GM12873 (cell line): Measurements from ENCODE around the gene LCN2.

Source experiments
- CTCF ChIP-seq: IDR thresholded peaks from 2 replicates; pipeline ENCODE4 v1.5.1; 2012; ENCODE audit warnings: low read depth, mild to moderate bottlenecking, moderate library complexity, low read length, control low read depth; ENCODE audit not compliant: insufficient read depth; ENCODE audit errors: missing control alignments

The LCN2 gene

DNA sequence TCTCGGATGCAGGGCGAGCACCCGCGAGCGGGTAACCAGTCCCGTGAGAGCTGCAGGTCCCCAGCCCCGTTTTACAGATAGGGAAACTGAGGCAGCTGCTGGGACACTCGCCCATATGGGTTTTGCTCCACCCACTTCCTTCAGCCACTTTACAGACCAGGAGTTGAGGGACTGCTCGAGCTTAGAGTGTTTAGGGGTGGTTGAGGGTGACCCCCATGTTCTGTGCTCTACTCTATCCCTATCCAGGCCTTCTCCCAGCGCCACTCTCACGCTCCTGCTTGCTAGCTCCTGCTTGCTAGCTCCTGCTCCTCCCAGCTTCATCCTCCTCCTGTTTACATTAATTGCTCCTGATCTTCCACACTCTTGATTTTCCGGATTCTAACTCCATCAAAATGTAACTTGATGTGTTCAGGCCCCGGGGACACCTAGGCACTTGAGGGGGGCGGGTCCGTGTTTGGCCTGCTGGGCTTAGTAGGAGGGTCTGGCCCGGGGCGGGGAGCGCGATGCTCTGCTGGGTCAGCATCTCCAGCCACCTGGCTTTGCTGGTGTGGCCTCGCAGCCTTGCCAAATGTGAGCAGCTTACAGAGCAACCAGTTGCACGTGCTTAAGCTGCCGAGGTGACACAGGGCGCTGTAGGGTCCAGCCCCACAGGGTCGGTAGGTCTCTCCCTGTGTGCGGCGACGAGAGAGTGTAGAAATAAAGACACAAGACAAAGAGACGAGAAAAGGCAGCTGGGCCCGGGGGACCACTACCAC lies 20.2 kb upstream of the LCN2 start:
- TF ChIP-seq CTCF = no peak

GRCh38 chr9:128129976-128130590 lies 19.2 kb upstream of the LCN2 start:
- peak; percentile 5 for TF ChIP-seq CTCF

DNA sequence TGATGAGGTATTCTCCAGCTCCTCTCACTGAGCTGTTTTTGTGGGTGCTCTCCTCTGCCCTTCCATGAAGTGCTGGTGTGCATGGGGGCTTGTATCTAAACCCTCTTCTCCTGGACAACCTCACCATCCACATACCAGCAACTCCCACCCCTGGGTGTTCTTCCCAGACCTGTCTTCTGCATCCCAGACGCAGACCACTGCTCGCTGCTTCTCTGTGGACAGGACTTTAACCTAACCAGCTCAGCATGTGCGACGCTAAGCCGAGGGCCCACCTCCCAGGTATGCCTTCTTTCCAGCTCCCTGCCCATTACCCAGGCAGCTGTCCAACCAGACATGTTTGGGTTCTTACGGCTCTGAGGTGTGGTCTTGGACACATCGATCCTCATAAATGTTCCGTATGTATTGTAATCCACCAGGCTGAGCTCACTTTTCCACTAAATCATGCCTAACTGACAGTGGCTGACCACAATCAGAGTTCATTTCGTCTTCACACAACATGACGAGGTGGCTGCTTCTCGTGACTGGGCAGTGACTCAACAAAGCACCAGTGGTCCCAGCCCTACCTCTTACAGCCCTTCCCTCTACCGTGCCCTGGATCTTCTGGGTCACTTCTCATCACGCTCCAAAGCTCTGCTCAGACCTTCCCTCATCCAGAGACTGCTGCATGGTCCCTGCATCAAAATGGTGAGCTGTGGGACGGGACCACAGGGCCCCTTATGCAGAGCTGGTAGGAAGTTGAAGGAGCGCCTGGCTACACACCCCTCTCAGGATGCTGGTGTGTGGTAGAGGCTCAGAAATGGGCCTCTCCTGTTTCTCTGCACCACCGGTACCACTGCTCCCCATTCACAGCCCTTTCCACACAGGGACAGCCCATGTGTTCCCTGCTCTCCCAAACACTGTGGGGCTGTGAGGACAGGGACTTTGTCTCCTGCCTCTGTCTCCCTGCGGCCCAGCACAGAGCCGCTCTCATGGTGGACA lies 12.1 kb upstream of the LCN2 start:
- no peak for TF ChIP-seq CTCF

DNA sequence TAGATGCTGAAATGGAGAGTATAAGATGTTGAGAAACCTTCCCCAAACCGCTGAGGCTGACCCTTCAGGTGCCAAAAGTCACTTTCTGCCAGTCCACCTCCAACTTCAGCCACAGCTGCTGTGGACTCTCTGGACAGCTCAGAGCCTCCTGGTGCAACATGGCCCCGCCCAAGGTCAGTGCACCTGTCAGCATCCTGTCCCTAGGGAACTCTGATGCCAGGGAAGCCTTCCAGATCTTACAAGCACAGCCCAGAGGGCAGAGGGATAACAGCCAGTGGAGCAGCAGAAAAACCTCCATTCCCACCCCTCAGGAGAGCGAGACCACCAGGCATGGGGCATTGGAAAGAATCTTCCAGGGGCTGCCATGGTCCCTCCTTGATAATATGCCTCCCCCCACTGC lies 11.3 kb upstream of the LCN2 start:
- no peak for TF ChIP-seq CTCF

- TF ChIP-seq CTCF = no peak
Observed at GRCh38 chr9:128139621-128140020, 9.6 kb upstream of the LCN2 start.

GRCh38 chr9:128141604-128142003 lies 7.6 kb upstream of the LCN2 start:
- TF ChIP-seq CTCF = no peak

- TF ChIP-seq CTCF = no peak
Observed at GRCh38 chr9:128142061-128142460, 7.2 kb upstream of the LCN2 start.
